NCI-H1048 (cell line): ENCODE measurements around the gene CHST11.
"Not testable (repeated sequence)": the region's sequence is repeated elsewhere in the genome, so short reads cannot be mapped to it uniquely, and the experiment has no call there.

ENCODE experiments used
- DNase-seq: peaks from one replicate; lab custom pipeline; 2025; lab: John Stamatoyannopoulos, UW

Gene CHST11

DNA sequence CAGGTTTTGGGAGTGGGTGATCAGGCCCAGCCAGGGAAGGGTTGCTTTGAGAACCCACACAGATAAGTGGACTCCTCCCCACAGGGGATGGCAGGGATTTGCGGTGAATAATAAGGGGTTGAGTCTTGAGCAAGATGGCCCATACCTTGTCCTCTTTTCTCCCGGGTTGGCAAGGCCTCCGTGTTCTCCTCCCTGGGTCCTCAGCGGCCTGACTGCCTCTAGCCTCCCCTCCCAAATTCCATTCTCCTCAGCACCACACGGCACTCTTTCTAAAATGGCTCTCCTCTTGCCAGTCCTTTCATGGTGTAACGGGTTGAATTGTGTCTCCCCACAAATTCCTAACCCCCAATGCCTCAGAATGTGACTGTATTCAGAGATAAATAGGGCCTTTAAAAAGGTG is 70.0 kb downstream of the CHST11 start:
- DNase-seq, result no peak

- DNase-seq, result not testable (repeated sequence)
Measured at GRCh38 chr12:104527653-104528052, 70.9 kb downstream of the CHST11 start.

GRCh38 chr12:104529130-104529874 is 72.6 kb downstream of the CHST11 start:
- no peak for DNase-seq

- no peak for DNase-seq
Measured at GRCh38 chr12:104532636-104533035, 75.9 kb downstream of the CHST11 start.

DNA sequence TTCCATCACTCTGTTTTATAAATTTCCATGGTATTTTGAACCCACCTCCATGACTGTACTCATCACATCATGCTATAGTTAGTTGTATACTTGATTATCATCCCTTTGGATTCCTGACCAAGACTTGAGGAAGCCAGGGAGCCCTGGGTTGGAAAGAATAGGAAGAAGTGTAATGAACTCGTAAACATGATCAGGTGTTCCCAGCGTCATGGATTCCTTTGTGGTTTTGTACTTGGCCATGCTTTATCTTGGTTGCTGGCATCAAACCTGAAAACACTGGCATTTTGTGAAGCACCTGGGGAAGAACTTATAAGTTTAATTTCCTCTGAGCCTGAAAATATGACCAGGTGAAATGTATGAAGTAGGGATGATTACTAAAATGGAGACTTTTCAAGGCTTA is 76.4 kb downstream of the CHST11 start:
- no peak for DNase-seq

- DNase-seq, result no peak
Measured at GRCh38 chr12:104534162-104534856, 77.6 kb downstream of the CHST11 start.

DNA sequence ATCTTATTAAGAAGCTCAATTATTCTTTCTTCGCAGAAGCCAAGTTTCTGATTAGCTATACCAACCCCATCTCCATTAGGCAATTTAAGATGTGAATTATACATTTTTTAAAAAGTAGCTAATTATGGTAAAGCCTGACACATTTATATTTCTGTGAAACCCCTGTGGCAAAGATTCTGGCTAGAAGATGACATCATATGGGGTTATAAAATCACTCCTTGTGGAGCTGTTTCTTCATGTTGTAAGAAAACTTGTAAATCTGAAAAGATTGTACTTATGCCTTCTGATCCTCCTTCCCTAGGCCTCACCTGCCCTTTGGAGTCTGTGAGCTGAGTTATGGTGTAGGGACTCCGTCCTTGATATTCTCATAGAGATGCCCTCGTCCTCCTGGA is 78.1 kb downstream of the CHST11 start:
- no peak for DNase-seq

GRCh38 chr12:104535369-104535768 is 78.6 kb downstream of the CHST11 start:
- no peak for DNase-seq

- no peak for DNase-seq
Measured at GRCh38 chr12:104536841-104537240, 80.1 kb downstream of the CHST11 start.

DNA sequence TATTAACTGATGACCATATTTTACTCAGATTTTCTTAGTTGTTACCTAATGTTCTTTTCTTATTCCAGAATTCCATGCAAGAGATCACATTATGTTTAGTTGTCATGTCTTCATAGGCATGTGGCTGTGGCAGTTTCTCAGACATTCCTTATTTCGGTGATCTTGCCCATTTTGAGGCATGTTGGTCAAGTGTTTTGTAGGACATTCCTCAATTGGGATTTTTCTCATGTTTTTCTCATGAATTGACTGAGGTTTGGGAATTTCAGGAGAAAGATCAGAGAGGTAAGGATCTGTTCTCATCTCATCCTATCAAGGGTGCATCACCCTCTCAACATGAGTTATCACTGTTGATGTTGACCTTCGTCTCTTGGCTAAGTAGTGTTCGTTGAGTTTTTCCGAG is 81.3 kb downstream of the CHST11 start:
- no peak for DNase-seq

GRCh38 chr12:104538891-104539462 is 82.2 kb downstream of the CHST11 start:
- DNase-seq, result no peak

DNA sequence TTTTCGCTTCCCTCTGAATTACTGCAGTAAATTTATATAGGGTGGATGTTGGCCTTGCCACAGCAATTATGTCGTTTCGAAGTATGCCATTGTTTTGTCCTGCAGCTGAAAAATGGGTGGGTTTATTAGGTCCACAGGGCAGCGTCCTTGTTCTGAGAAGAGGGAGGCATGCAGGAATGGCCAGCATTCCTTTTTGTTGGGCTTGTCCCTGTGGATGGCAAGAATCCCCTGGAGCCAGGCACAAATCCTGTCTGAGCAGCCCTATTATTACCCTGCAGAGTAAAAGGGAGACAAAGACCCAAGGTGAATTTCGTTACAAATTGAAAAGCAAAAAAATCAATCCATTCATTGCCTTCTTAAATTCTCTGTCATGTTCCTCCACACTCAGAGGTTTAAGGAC is 88.1 kb downstream of the CHST11 start:
- DNase-seq, result no peak

GRCh38 chr12:104546575-104546974 is 89.8 kb downstream of the CHST11 start:
- no peak for DNase-seq

- DNase-seq, result no peak
Measured at GRCh38 chr12:104547235-104547634, 90.5 kb downstream of the CHST11 start.

DNA sequence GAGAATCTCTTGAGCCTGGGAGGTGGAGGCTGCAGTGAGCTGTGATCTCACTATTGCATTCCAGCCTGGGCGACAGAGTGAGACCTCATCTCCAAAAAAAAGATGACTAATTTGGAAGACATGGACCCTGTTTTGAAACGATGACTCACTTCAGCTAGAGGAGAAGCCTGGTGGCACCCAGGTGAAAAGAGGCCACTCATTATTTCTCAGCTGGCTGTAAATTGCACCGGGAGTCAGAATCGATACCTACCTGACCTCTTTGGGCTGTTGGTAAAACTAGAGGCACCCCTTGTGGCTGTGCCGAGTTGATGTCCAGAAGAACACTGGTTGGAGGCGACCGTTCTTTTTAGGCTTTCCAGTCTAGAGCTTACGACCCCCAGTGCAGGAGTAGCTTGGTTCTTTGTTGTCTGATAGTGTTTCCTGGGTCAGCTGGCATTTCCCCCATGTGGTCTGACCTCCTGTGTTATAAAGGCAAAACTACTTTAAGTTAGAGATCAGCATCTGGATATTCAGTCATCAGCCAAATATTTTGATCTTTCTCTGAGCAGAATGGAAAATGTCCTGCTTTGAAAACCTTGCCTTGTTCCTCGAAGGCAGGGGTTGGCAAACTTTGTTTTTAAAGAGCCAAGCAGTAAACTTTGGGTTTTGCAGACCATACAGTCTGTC is 93.2 kb downstream of the CHST11 start:
- no peak for DNase-seq

DNA sequence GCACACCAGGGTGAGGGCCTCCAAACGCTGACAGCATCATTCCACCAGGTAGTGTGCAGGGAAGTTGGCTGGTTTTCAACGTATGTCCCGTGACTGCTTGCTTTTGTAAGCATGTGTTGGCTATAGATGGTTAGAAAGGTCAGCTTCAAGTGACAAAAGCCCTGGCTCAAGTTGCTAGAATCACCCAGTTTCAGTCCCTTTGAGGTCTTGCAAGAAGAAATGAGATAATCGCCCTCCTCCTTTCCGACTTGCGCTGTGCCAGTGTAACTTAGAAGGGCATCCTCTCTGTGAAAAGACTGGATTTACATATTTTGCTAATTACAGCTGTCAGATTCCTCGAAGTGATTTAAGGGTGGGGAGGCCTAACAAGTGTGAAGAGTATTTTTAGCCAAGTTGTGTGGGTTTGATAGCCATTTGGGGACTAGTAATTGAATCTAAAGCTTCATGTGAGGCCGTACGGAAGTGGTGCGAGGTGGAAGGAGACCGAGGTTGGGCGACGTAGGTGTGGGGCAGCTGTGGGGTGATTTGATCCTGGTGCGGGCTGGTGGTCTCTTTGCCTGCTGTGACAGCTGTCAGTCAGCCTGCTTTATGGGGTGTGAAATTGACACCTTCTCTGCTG is 94.7 kb downstream of the CHST11 start:
- no peak for DNase-seq

DNA sequence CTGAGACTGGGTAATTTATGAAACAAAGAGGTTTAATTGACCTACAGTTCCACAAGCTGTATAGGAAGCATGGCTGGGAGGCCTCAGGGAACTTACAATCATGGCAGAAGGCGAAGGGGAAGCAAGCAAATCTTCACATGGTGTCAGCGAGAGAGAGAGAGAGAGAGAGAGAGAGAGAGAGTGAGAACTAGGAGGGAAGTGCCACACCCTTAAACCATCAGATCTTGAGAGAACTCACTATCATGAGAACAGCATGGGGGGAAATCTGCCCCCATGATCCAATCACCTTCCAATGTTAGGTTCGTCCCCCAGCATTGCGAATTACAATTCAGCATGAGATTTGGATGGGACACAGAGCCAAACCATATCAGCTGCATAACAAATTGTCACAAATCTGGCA is 96.7 kb downstream of the CHST11 start:
- no peak for DNase-seq

DNA sequence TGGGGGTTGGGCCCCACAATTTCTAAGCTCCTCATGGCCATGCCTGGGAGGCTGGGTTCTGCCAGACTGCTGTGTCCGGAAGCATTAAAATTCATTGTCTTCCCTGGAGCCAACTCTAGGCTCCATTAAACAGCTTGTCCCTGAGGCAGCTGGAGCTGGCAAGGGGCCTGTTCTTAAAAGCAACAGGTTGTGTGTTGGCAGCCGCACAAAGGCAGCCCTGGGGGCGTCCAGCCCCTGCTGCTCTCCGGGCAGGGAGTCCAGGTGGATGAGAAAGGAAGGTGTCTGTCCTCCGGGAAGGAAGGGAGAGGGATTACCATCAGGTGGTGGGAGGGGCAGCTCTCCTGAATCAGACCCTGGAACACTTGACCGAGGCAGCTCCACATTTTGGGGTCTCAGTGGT is 98.9 kb downstream of the CHST11 start:
- no peak for DNase-seq

DNA sequence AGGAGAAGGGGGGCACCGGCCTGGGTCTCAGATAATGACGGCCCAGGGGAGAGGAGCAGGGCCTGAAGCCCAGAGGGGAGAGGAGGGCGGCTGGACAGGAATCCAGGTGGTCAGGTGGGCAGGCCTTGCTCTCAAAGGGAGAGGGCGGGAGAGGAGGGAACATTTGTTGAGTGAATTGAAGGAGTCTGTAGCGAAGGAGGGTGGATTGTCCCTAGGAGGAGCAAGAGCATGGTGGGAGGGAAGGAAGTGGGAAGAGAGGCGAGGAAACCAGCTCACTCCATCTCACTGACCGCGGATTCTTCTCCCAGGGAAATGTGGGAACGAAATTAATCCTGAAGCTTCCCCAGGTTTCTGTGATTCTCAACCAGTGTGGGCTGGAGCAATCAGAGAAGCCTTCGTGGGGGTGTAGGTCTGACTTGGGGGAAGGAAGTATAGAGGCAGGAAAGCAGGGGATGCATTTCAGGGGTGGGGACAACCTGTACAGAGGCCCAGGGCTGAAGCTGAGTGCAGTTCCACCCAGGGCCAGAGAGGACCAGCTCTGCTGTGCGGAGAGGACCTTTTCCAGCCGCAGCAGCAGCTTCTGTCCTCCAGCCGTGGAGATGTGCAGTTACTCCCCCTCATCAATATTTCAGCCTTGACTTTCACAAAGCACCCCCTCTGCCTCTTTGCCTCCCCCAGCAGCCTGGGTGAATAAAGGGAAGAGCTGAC is 100.9 kb downstream of the CHST11 start:
- no peak for DNase-seq

GRCh38 chr12:104560881-104561280 is 104.1 kb downstream of the CHST11 start:
- no peak for DNase-seq

DNA sequence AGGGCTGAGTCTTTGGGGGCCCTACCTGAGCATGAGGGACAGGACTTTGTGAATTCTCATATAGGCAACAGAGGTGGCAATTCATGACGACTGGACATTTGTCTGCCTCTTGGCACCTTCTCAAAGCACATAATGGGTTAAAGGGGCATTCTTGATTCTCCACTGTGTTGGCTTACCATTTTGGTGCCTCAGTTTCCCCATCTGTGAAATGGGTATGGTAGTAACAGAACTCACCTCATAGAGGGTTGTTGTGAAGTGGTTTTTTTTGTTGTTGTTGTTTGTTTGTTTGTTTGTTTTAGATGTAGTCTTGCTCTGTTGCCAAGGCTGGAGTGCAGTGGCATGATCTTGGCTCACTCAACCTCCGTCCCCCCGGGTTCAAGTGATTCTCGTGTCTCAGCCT is 106.0 kb downstream of the CHST11 start:
- DNase-seq, result no peak

- DNase-seq, result not testable (repeated sequence)
Measured at GRCh38 chr12:104564662-104565061, 107.9 kb downstream of the CHST11 start.
